ENCODE data around the gene MTREX.

MTREX gene

GRCh38 chr5:55307383-55308253 is at the start of gene MTREX, which contains the start of gene DHX29 (continued):
- peak; percentile 25; the same call in 1 of the 2 replicates for TF ChIP-seq PATZ1 (tag by site-specific recombination; IDR thresholded peaks at IDR 0.05)
- no peak for TF ChIP-seq ZNF398 (tag by site-specific recombination; IDR thresholded peaks at IDR 0.05)
- no peak; the same call in 1 of the 2 replicates for TF ChIP-seq MZF1 (tag by site-specific recombination; IDR thresholded peaks at IDR 0.05; ENCODE audit: borderline replicate concordance)
- TF ChIP-seq ZBTB26 (tag by site-specific recombination; optimal IDR thresholded peaks at IDR 0.05) = peak; percentile 30
- 0 out of 2 replicates have a peak, but pooled peaks have one; percentile 31 for TF ChIP-seq EGR2 (tag by site-specific recombination; IDR thresholded peaks at IDR 0.05; ENCODE audit: low read depth)
- TF ChIP-seq ZNF626 (tag by site-specific recombination; IDR thresholded peaks at IDR 0.05) = no peak
- peak; percentile 73 for TF ChIP-seq SP2 (tag by site-specific recombination; IDR thresholded peaks at IDR 0.05)
- TF ChIP-seq ZNF157 (tag by site-specific recombination; IDR thresholded peaks at IDR 0.05) = no peak
- peak; percentile 95 for TF ChIP-seq PRDM10 (tag by site-specific recombination; IDR thresholded peaks at IDR 0.05)
- TF ChIP-seq ZNF140 (tag by site-specific recombination; IDR thresholded peaks at IDR 0.05) = no peak
- TF ChIP-seq ZNF544 (tag by site-specific recombination; IDR thresholded peaks at IDR 0.05) = no peak
- TF ChIP-seq SP7 (tag by site-specific recombination; IDR thresholded peaks at IDR 0.05) = peak; percentile 64; the same call in 1 of the 2 replicates
- TF ChIP-seq ZNF404 (tag by site-specific recombination; IDR thresholded peaks at IDR 0.05) = no peak
- no peak for TF ChIP-seq ZSCAN4 (tag by site-specific recombination; IDR thresholded peaks at IDR 0.05)
- no peak for TF ChIP-seq ZSCAN18 (tag by site-specific recombination; IDR thresholded peaks at IDR 0.05)
- TF ChIP-seq ZNF514 (tag by site-specific recombination; IDR thresholded peaks at IDR 0.05) = no peak
- TF ChIP-seq PRDM2 (tag by site-specific recombination; IDR thresholded peaks at IDR 0.05; ENCODE audit: borderline replicate concordance) = no peak
- TF ChIP-seq ZNF585B (tag by site-specific recombination; IDR thresholded peaks at IDR 0.05) = no peak
- peak; percentile 100 for TF ChIP-seq ZNF335 (tag by site-specific recombination; conservative IDR thresholded peaks at IDR 0.05)
- peak; percentile 87 for TF ChIP-seq ZNF341 (tag by site-specific recombination; IDR thresholded peaks at IDR 0.05; ENCODE audit: low read depth)
